Stimulated activated CD4-positive, alpha-beta T cell treated with anti-CD3 and anti-CD28 coated beads, Interleukin-2, amount 100 ng/mL, for 48 hours (primary cell): Measurements from ENCODE around the gene TTC31.

Source experiments
- DNase-seq, 2 donors: peaks; one replicate each; pipeline ENCODE4 v3.0.0-alpha.2; 2020

The TTC31 gene

GRCh38 chr2:74488643-74489481, 6.0 kb downstream of the TTC31 start:
- DNase-seq = no peak

GRCh38 chr2:74489906-74490305, 7.0 kb downstream of the TTC31 start:
- no peak for DNase-seq

GRCh38 chr2:74491648-74492544, 9.0 kb downstream of the TTC31 start:
- no peak for DNase-seq

- no peak for DNase-seq
These were observed 10.7 kb downstream of the TTC31 start for GRCh38 chr2:74493546-74493945.

- DNase-seq = no peak
These were observed 12.6 kb downstream of the TTC31 start for GRCh38 chr2:74495440-74495839.

- DNase-seq = no peak
These were observed 14.3 kb downstream of the TTC31 start for GRCh38 chr2:74496997-74497776.

GRCh38 chr2:74497777-74498499, 15.1 kb downstream of the TTC31 start:
- no peak for DNase-seq

GRCh38 chr2:74498500-74499266, 15.8 kb downstream of the TTC31 start:
- DNase-seq = no peak

- DNase-seq = no peak
These were observed 16.5 kb downstream of the TTC31 start, which contains the start of gene LBX2 for GRCh38 chr2:74499267-74499939. LBX2 (minus strand) TSS chr2:74499603; CDS start chr2:74499537, 66 bp downstream.

GRCh38 chr2:74499940-74500577, 17.2 kb downstream of the TTC31 start:
- DNase-seq = no peak

- DNase-seq = no peak
These were observed 17.7 kb downstream of the TTC31 start for GRCh38 chr2:74500578-74500946.

- DNase-seq = no peak
These were observed 18.6 kb downstream of the TTC31 start for GRCh38 chr2:74501335-74502071.

- DNase-seq = no peak
These were observed 19.4 kb downstream of the TTC31 start for GRCh38 chr2:74502147-74502719.

- DNase-seq = no peak
These were observed 20.0 kb downstream of the TTC31 start for GRCh38 chr2:74502720-74503505.

GRCh38 chr2:74503506-74504475, 20.9 kb downstream of the TTC31 start:
- DNase-seq = no peak

GRCh38 chr2:74504591-74504990, 21.7 kb downstream of the TTC31 start:
- no peak for DNase-seq
